K562 (cell line): Measurements from ENCODE around the gene PRR15L. TPM values are rescaled to one million over a fixed set of nuclear protein-coding genes. Genes with fewer than 3 reads are reported as not detected.

Experiments
- ARHGAP35 ChIP-seq: fragments of 450-650 bp; IDR thresholded peaks from 2 replicates; pipeline ENCODE4 v1.6.1; 2018; ENCODE audit not compliant: partially characterized antibody
- CSDE1 ChIP-seq, 2 experiments: fragments of 450-650 bp; IDR thresholded peaks; 2 replicates each; pipeline ENCODE4 v1.6.1; 2016; ENCODE audit warnings: mild to moderate bottlenecking in 1 of 2
- MIER1 ChIP-seq: fragments of 450-650 bp; IDR thresholded peaks from 2 replicates; pipeline ENCODE4 v1.6.1; 2016; ENCODE audit warnings: antibody characterized with exemption, mild to moderate bottlenecking, low read depth
- SNIP1 ChIP-seq: fragments of 450-650 bp; IDR thresholded peaks from 2 replicates; pipeline ENCODE4 v1.7.1; 2017; ENCODE audit warnings: low read depth, mild to moderate bottlenecking
- ZC3H11A ChIP-seq: IDR thresholded peaks from 2 replicates; pipeline ENCODE4 v1.6.1; 2012; ENCODE audit warnings: low read depth, low read length, improper control_type of control experiment
- ZNF316 ChIP-seq: fragments of 450-650 bp; IDR thresholded peaks from 2 replicates; pipeline ENCODE4 v1.6.1; 2016
- ZNF639 ChIP-seq, 2 experiments: fragments of 200-800 bp in 1 of 2; sonication (Bioruptor generic) in 1 of 2; sonication (generic) in 1 of 2; formaldehyde crosslinking in 1 of 2; IDR thresholded peaks in 1 of 2; conservative IDR thresholded peaks in 1 of 2; 2 replicates each; pipeline versions ENCODE4 v1.5.0 to v1.6.1; 2016 to 2020; ENCODE audit warnings: missing compliant biosample characterization in 1 of 2, missing genetic modification characterization in 1 of 2, missing genetic modification reagents in 1 of 2
- ZNF695 ChIP-seq: fragments of 450-650 bp; formaldehyde crosslinking; IDR thresholded peaks from 2 replicates; pipeline ENCODE4 v1.4.0; 2020; ENCODE audit warnings: mild to moderate bottlenecking, moderate library complexity
- polyA plus RNA-seq, 8 experiments: library from polyadenylated mRNA; depleted of rRNA in 4 of 8; stranded (reverse) in 5 of 8; unstranded in 3 of 8; fragments of >200 nt; fragmentation: Nextera tagmentation in 2 of 8; fragmentation: Illumina TruSeq in 1 of 8; extraction: Ambion mirVana in 2 of 8; extraction: Trizol in 1 of 8; gene quantifications; 2 replicates each; pipeline versions ENCODE4 v1.2.1 to v1.2.3, GENCODE V29; 2011 to 2014; ENCODE audit warnings: inconsistent platforms in 1 of 8, missing spikeins in 1 of 8
- total RNA-seq, 7 experiments: library from RNA; depleted of rRNA in 6 of 7; stranded (reverse); fragments of >200 nt in 6 of 7; fragmentation: Illumina TruSeq in 2 of 7; extraction: Trizol in 2 of 7; gene quantifications; 2 replicates each; pipeline versions ENCODE4 v1.2.1 to v1.2.3, GENCODE V29; 2011 to 2021; ENCODE audit warnings: low replicate concordance in 1 of 7
- TF ChIP-seq, protein P1 (sequence below), 2 experiments: fragments of 450-650 bp in 1 of 2; sonication (generic) in 1 of 2; formaldehyde crosslinking in 1 of 2; IDR thresholded peaks; 2 replicates each; pipeline versions ENCODE4 v1.7.1 to v1.9.0; 2016 to 2022; ENCODE audit warnings: inconsistent platforms in 1 of 2, mild to moderate bottlenecking in 1 of 2, missing genetic modification reagents in 1 of 2
- TF ChIP-seq, protein P2 (sequence below): fragments of 450-650 bp; IDR thresholded peaks from 2 replicates; pipeline ENCODE4 v1.6.1; 2017; ENCODE audit warnings: antibody characterized with exemption, mild to moderate bottlenecking

The PRR15L gene
- total and polyA plus RNA-seq, 9 of the 15 experiments (the other 6 are each of a cell fraction or from before 2014, with no cell fraction given), result 0.03 TPM; not detected in 8

- TF ChIP-seq, protein P1, sequence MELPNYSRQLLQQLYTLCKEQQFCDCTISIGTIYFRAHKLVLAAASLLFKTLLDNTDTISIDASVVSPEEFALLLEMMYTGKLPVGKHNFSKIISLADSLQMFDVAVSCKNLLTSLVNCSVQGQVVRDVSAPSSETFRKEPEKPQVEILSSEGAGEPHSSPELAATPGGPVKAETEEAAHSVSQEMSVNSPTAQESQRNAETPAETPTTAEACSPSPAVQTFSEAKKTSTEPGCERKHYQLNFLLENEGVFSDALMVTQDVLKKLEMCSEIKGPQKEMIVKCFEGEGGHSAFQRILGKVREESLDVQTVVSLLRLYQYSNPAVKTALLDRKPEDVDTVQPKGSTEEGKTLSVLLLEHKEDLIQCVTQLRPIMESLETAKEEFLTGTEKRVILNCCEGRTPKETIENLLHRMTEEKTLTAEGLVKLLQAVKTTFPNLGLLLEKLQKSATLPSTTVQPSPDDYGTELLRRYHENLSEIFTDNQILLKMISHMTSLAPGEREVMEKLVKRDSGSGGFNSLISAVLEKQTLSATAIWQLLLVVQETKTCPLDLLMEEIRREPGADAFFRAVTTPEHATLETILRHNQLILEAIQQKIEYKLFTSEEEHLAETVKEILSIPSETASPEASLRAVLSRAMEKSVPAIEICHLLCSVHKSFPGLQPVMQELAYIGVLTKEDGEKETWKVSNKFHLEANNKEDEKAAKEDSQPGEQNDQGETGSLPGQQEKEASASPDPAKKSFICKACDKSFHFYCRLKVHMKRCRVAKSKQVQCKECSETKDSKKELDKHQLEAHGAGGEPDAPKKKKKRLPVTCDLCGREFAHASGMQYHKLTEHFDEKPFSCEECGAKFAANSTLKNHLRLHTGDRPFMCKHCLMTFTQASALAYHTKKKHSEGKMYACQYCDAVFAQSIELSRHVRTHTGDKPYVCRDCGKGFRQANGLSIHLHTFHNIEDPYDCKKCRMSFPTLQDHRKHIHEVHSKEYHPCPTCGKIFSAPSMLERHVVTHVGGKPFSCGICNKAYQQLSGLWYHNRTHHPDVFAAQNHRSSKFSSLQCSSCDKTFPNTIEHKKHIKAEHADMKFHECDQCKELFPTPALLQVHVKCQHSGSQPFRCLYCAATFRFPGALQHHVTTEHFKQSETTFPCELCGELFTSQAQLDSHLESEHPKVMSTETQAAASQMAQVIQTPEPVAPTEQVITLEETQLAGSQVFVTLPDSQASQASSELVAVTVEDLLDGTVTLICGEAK (IDR thresholded peaks at IDR 0.05), result no peak
- TF ChIP-seq, protein P1 (CRISPR knock-in tag; IDR thresholded peaks at IDR 0.05), result no peak
- TF ChIP-seq ZC3H11A (no peak), ZNF695 (CRISPR knock-in tag) (no peak), CSDE1 (IDR thresholded peaks at IDR 0.05) (no peak), ZNF316 (0 out of 2 replicates have a peak, but pooled peaks have one; percentile 46), ZNF639 (CRISPR knock-in tag; conservative IDR thresholded peaks at IDR 0.05 in 1 of 2, IDR thresholded peaks at IDR 0.05 in 1 of 2) (no peak), MIER1 (no peak), ARHGAP35 (peak; percentile 71), SNIP1 (no peak)
- TF ChIP-seq, protein P2, sequence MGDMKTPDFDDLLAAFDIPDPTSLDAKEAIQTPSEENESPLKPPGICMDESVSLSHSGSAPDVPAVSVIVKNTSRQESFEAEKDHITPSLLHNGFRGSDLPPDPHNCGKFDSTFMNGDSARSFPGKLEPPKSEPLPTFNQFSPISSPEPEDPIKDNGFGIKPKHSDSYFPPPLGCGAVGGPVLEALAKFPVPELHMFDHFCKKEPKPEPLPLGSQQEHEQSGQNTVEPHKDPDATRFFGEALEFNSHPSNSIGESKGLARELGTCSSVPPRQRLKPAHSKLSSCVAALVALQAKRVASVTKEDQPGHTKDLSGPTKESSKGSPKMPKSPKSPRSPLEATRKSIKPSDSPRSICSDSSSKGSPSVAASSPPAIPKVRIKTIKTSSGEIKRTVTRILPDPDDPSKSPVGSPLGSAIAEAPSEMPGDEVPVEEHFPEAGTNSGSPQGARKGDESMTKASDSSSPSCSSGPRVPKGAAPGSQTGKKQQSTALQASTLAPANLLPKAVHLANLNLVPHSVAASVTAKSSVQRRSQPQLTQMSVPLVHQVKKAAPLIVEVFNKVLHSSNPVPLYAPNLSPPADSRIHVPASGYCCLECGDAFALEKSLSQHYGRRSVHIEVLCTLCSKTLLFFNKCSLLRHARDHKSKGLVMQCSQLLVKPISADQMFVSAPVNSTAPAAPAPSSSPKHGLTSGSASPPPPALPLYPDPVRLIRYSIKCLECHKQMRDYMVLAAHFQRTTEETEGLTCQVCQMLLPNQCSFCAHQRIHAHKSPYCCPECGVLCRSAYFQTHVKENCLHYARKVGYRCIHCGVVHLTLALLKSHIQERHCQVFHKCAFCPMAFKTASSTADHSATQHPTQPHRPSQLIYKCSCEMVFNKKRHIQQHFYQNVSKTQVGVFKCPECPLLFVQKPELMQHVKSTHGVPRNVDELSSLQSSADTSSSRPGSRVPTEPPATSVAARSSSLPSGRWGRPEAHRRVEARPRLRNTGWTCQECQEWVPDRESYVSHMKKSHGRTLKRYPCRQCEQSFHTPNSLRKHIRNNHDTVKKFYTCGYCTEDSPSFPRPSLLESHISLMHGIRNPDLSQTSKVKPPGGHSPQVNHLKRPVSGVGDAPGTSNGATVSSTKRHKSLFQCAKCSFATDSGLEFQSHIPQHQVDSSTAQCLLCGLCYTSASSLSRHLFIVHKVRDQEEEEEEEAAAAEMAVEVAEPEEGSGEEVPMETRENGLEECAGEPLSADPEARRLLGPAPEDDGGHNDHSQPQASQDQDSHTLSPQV, result no peak
These were observed 55.5 kb downstream of the PRR15L start (continued) for GRCh38 chr17:47902039-47902744.
